GM12878 (cell line): ENCODE data around the gene FJX1. TPM values are rescaled to one million over a fixed set of nuclear protein-coding genes. Genes with fewer than 3 reads are reported as not detected.

Experiments
- ATAC-seq: fragments of 200-7000 bp; cut with Tn5 transposase; 3 replicates; pipeline ENCODE4 v1.9.1; 2020; ENCODE audit warnings: mild to moderate bottlenecking, moderate library complexity
- BruUV-seq: library from RNA; stranded (reverse); fragments of 400-500 nt; replicated peaks from 2 replicates; lab custom pipeline; 2021; lab: Mats Ljungman, UMichigan
- CTCF ChIA-PET: fragments of 300-600 bp; sonication (Branson Sonifier 250); formaldehyde crosslinking; extraction: SDS; loops from one replicate; lab custom pipeline; 2021; ENCODE audit warnings: inconsistent platforms; lab: Yijun Ruan, JAX
- POLR2A ChIA-PET: fragments of 350-600 bp; formaldehyde crosslinking; extraction: SDS; loops from one replicate; lab custom pipeline; 2021; ENCODE audit warnings: inconsistent platforms; lab: Charles Lee
- RAD21 ChIA-PET: fragments of 300-600 bp; sonication (Branson Sonifier 250); formaldehyde crosslinking; loops from one replicate; lab custom pipeline; 2023; ENCODE audit warnings: antibody characterized with exemption; ENCODE audit not compliant: unreplicated experiment; lab: Charles Lee
- SMC1A ChIA-PET: fragments of 300-600 bp; sonication (Branson Sonifier 250); formaldehyde crosslinking; loops from one replicate; lab custom pipeline; 2023; ENCODE audit not compliant: unreplicated experiment, uncharacterized antibody; lab: Charles Lee
- DNase-seq: peaks from one replicate; pipeline ENCODE4 v3.0.0-alpha.2; 2011; ENCODE audit warnings: low read depth, low spot score
- FAIRE-seq: peaks from 3 replicates; lab custom pipeline; 2011; peaks lifted over from hg19 to GRCh38; lab: Jason Lieb, UNC
- H2AFZ ChIP-seq: 2 replicates; pipeline ENCODE4 v1.6.0; 2011; ENCODE audit warnings: low read depth, low read length, control low read depth; ENCODE audit not compliant: control insufficient read depth
- H3K27ac ChIP-seq: 2 replicates; pipeline ENCODE4 v1.5.1; 2011; ENCODE audit warnings: control low read depth; ENCODE audit not compliant: control insufficient read depth, insufficient read depth
- H3K27me3 ChIP-seq, 2 experiments: replicated peaks in 1 of 2; 2 replicates each; pipeline versions ENCODE4 v1.6.0 to v1.6.1; 2011; ENCODE audit warnings: low read length in 1 of 2; ENCODE audit not compliant: control insufficient read depth in 2 of 2, insufficient read depth in 2 of 2
- H3K36me3 ChIP-seq, 2 experiments: 2 replicates each; pipeline ENCODE4 v1.5.1; 2011; ENCODE audit warnings: low read length in 1 of 2; ENCODE audit not compliant: control insufficient read depth in 2 of 2, insufficient read depth in 2 of 2
- H3K4me1 ChIP-seq: 2 replicates; pipeline ENCODE4 v1.6.1; 2011; ENCODE audit warnings: mild to moderate bottlenecking, low read length, moderate library complexity, mixed read lengths; ENCODE audit not compliant: control insufficient read depth, insufficient read depth
- H3K4me2 ChIP-seq: 2 replicates; pipeline ENCODE4 v1.6.0; 2011; ENCODE audit warnings: control low read depth; ENCODE audit not compliant: control insufficient read depth, insufficient read depth
- H3K4me3 ChIP-seq: fragments of 200-600 bp; sonication (generic); 2 replicates; pipeline ENCODE4 v1.5.1; 2016
- H3K79me2 ChIP-seq: 2 replicates; pipeline ENCODE4 v1.6.0; 2011; ENCODE audit warnings: low read length; ENCODE audit not compliant: control insufficient read depth, insufficient read depth
- H3K9ac ChIP-seq: 2 replicates; pipeline ENCODE4 v1.8.0; 2011; ENCODE audit warnings: low read length, control low read depth, mixed read lengths; ENCODE audit not compliant: control insufficient read depth, insufficient read depth
- H3K9me3 ChIP-seq: replicated peaks from 3 replicates; pipeline ENCODE4 v1.5.1; 2011; ENCODE audit warnings: mild to moderate bottlenecking, low read length; ENCODE audit not compliant: control insufficient read depth, insufficient read depth
- H4K20me1 ChIP-seq: 2 replicates; pipeline ENCODE4 v1.6.0; 2011; ENCODE audit not compliant: control insufficient read depth, insufficient read depth
- FOXM1 ChIP-seq: IDR thresholded peaks from 2 replicates; pipeline ENCODE4 v1.6.1; 2012; ENCODE audit warnings: low read depth, mild to moderate bottlenecking, inconsistent platforms, low read length, moderate library complexity
- HDAC6 ChIP-seq: fragments of 200-600 bp; sonication (generic); IDR thresholded peaks from one replicate; pipeline ENCODE4 v1.8.0; 2017; ENCODE audit warnings: antibody characterized with exemption; ENCODE audit not compliant: unreplicated experiment
- IKZF1 ChIP-seq: fragments of 450-650 bp; conservative IDR thresholded peaks from 2 replicates; pipeline ENCODE4 v1.6.1; 2017; ENCODE audit warnings: antibody characterized with exemption, mild to moderate bottlenecking
- KAT2A ChIP-seq: conservative IDR thresholded peaks from 2 replicates; pipeline ENCODE4 v1.6.1; 2011; ENCODE audit warnings: low read depth, low read length; ENCODE audit not compliant: control insufficient read depth
- NFXL1 ChIP-seq: fragments of 450-650 bp; IDR thresholded peaks from 2 replicates; pipeline ENCODE4 v1.6.1; 2017; ENCODE audit warnings: antibody characterized with exemption, mild to moderate bottlenecking, borderline replicate concordance
- NR2C1 ChIP-seq: fragments of 450-650 bp; IDR thresholded peaks from 2 replicates; pipeline ENCODE4 v1.6.1; 2017; ENCODE audit warnings: antibody characterized with exemption, mild to moderate bottlenecking, moderate library complexity
- PAX5 ChIP-seq: IDR thresholded peaks from 2 replicates; pipeline ENCODE4 v1.6.1; 2011; ENCODE audit warnings: low read depth, low read length, borderline replicate concordance
- RELB ChIP-seq: fragments of 450-650 bp; IDR thresholded peaks from 2 replicates; pipeline ENCODE4 v1.6.1; 2017; ENCODE audit warnings: low read depth, mild to moderate bottlenecking, moderate library complexity
- SMC3 ChIP-seq: IDR thresholded peaks from 2 replicates; pipeline ENCODE4 v1.6.1; 2011; ENCODE audit warnings: low read length, improper control_type of control experiment, borderline replicate concordance
- STAT1 ChIP-seq: fragments of 450-650 bp; conservative IDR thresholded peaks from 2 replicates; pipeline ENCODE4 v1.6.1; 2014; ENCODE audit warnings: antibody characterized with exemption, mild to moderate bottlenecking
- WGBS: methylation state at CpG from one replicate; pipeline ENCODE4 v1.1.6; 2016; ENCODE audit warnings: low lambda C conversion rate; ENCODE audit not compliant: insufficient replicate concordance, insufficient coverage; ENCODE audit errors: missing lambda C conversion rate; 5-methylcytosine and 5-hydroxymethylcytosine counted together
- in situ Hi-C: fragments of 300-500 bp; cut with MboI; formaldehyde crosslinking; loops from 9 replicates; pipeline ENCODE4 v1.14.3; 2018; ENCODE audit warnings: mixed read lengths
- intact Hi-C: fragments of 100-400 bp; cut with micrococcal nuclease; formaldehyde crosslinking; loops from one replicate; pipeline ENCODE4 v1.14.2; 2022; ENCODE audit not compliant: unreplicated experiment
- polyA plus RNA-seq, 11 experiments: library from polyadenylated mRNA; depleted of rRNA in 4 of 11; unstranded in 6 of 11; stranded (reverse) in 5 of 11; fragments of >200 nt; fragmentation: Nextera tagmentation in 4 of 11; fragmentation: Illumina TruSeq in 1 of 11; extraction: Ambion mirVana in 4 of 11; extraction: Trizol in 1 of 11; gene quantifications; 1 replicate in 1 of 11; 2 replicates in 10 of 11; pipeline versions ENCODE4 v1.2.1 to v1.2.3, GENCODE V29; 2011 to 2016; ENCODE audit warnings: inconsistent platforms in 2 of 11, missing spikeins in 2 of 11, low read depth in 1 of 11
- total RNA-seq, 4 experiments: library from RNA; depleted of rRNA in 3 of 4; stranded (reverse); fragments of >200 nt in 3 of 4; fragmentation: Illumina TruSeq in 1 of 4; extraction: Trizol in 1 of 4; gene quantifications; 2 replicates each; pipeline versions ENCODE4 v1.2.1 to v1.2.3, GENCODE V29; 2013 to 2021
- TF ChIP-seq, protein P1 (sequence below): fragments of 450-650 bp; IDR thresholded peaks from 2 replicates; pipeline ENCODE4 v1.6.1; 2016; ENCODE audit warnings: mild to moderate bottlenecking, moderate library complexity, borderline replicate concordance
- TF ChIP-seq, protein P2 (sequence below): fragments of 450-650 bp; IDR thresholded peaks from 2 replicates; pipeline ENCODE4 v1.6.1; 2018; ENCODE audit warnings: borderline replicate concordance, mild to moderate bottlenecking; ENCODE audit not compliant: partially characterized antibody
- TF ChIP-seq, protein P3 (sequence below), 3 experiments: IDR thresholded peaks in 2 of 3; conservative IDR thresholded peaks in 1 of 3; 2 replicates each; pipeline ENCODE4 v1.5.1; 2011; ENCODE audit warnings: low read depth in 3 of 3, low read length in 3 of 3, mild to moderate bottlenecking in 3 of 3, control low read depth in 2 of 3, moderate library complexity in 2 of 3, inconsistent platforms in 1 of 3, mixed read lengths in 1 of 3; ENCODE audit not compliant: control insufficient read depth in 2 of 3, insufficient read depth in 1 of 3; ENCODE audit errors: extremely low read depth in 1 of 3

Gene FJX1
- total and polyA plus RNA-seq, 10 of the 15 experiments (the other 5 are each of a cell fraction or from before 2014, with no cell fraction given) = 1.7 to 26.1 (median 10.0) TPM

DNA sequence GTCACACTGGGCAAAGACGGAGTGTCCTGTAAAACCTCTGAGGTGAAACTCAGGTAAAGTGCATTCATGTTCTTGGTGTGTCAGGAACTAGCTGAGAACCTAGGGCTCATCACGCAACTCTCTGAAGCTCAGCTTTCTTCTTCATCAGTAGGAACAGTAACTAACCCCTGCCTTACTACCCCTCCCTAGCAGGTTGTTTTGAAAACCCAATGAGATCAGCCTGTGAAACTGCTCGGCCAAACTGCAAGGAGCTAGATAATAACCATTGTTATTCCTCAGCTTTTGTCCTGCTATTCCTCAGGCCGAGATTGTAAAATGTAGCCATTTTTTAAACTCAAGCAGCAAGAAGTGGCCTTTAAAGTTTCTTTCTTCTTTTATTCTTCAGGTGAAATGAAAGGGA is 9.8 kb upstream of the FJX1 start:
- no TSS peak for BruUV-seq
- Histone ChIP-seq H3K36me3 (no peaks in the 10 kb centered on the region), H3K4me3 (no peak overlapping the region), H3K79me2 (no peaks in the 10 kb centered on the region), H3K4me2 (no peak overlapping the region), H3K9ac (no peak overlapping the region), H3K27me3 (no peaks in the 10 kb centered on the region), H3K4me1 (no peaks in the 10 kb centered on the region), H3K9me3 (no peaks in the 10 kb centered on the region), H4K20me1 (no peaks in the 10 kb centered on the region), H2AFZ (no peak overlapping the region), H3K27ac (no peak overlapping the region)
- in situ Hi-C loops = no loop called here
- ChIA-PET RAD21 (no interaction called here), SMC1A (interaction anchor here (3.0 kb wide), 1 partner anchor 213 kb away, joined by 11 read pairs; no protein-coding TSS in a partner anchor), POLR2A (no interaction called here), CTCF (interaction anchor here (1.1 to 2.3 kb wide), 3 partner anchors 10 to 658 kb away, joined by 3 to 10 read pairs (median 4); no protein-coding TSS in a partner anchor)
- FAIRE-seq = no peak
- 50% methylated on average over 4 of the region's 4 CpGs for WGBS
- ATAC-seq = no peak
- intact Hi-C loops = no loop called here
- DNase-seq = no peak
- no peak for TF ChIP-seq NR2C1
- TF ChIP-seq IKZF1 = no peak
- no peak for TF ChIP-seq SMC3
- no peak for TF ChIP-seq NFXL1
- no peak for TF ChIP-seq PAX5
- TF ChIP-seq, protein P1, sequence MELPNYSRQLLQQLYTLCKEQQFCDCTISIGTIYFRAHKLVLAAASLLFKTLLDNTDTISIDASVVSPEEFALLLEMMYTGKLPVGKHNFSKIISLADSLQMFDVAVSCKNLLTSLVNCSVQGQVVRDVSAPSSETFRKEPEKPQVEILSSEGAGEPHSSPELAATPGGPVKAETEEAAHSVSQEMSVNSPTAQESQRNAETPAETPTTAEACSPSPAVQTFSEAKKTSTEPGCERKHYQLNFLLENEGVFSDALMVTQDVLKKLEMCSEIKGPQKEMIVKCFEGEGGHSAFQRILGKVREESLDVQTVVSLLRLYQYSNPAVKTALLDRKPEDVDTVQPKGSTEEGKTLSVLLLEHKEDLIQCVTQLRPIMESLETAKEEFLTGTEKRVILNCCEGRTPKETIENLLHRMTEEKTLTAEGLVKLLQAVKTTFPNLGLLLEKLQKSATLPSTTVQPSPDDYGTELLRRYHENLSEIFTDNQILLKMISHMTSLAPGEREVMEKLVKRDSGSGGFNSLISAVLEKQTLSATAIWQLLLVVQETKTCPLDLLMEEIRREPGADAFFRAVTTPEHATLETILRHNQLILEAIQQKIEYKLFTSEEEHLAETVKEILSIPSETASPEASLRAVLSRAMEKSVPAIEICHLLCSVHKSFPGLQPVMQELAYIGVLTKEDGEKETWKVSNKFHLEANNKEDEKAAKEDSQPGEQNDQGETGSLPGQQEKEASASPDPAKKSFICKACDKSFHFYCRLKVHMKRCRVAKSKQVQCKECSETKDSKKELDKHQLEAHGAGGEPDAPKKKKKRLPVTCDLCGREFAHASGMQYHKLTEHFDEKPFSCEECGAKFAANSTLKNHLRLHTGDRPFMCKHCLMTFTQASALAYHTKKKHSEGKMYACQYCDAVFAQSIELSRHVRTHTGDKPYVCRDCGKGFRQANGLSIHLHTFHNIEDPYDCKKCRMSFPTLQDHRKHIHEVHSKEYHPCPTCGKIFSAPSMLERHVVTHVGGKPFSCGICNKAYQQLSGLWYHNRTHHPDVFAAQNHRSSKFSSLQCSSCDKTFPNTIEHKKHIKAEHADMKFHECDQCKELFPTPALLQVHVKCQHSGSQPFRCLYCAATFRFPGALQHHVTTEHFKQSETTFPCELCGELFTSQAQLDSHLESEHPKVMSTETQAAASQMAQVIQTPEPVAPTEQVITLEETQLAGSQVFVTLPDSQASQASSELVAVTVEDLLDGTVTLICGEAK = no peak
- TF ChIP-seq, protein P2, sequence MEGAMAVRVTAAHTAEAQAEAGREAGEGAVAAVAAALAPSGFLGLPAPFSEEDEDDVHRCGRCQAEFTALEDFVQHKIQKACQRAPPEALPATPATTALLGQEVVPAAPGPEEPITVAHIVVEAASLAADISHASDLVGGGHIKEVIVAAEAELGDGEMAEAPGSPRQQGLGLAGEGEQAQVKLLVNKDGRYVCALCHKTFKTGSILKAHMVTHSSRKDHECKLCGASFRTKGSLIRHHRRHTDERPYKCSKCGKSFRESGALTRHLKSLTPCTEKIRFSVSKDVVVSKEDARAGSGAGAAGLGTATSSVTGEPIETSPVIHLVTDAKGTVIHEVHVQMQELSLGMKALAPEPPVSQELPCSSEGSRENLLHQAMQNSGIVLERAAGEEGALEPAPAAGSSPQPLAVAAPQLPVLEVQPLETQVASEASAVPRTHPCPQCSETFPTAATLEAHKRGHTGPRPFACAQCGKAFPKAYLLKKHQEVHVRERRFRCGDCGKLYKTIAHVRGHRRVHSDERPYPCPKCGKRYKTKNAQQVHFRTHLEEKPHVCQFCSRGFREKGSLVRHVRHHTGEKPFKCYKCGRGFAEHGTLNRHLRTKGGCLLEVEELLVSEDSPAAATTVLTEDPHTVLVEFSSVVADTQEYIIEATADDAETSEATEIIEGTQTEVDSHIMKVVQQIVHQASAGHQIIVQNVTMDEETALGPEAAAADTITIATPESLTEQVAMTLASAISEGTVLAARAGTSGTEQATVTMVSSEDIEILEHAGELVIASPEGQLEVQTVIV = no peak
- no peak for TF ChIP-seq KAT2A
- no peak for TF ChIP-seq HDAC6
- no peak for TF ChIP-seq STAT1
- no peak for TF ChIP-seq RELB
- no peak for TF ChIP-seq FOXM1
- TF ChIP-seq, protein P3, sequence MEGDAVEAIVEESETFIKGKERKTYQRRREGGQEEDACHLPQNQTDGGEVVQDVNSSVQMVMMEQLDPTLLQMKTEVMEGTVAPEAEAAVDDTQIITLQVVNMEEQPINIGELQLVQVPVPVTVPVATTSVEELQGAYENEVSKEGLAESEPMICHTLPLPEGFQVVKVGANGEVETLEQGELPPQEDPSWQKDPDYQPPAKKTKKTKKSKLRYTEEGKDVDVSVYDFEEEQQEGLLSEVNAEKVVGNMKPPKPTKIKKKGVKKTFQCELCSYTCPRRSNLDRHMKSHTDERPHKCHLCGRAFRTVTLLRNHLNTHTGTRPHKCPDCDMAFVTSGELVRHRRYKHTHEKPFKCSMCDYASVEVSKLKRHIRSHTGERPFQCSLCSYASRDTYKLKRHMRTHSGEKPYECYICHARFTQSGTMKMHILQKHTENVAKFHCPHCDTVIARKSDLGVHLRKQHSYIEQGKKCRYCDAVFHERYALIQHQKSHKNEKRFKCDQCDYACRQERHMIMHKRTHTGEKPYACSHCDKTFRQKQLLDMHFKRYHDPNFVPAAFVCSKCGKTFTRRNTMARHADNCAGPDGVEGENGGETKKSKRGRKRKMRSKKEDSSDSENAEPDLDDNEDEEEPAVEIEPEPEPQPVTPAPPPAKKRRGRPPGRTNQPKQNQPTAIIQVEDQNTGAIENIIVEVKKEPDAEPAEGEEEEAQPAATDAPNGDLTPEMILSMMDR (IDR thresholded peaks at IDR 0.05 in 2 of 3, conservative IDR thresholded peaks at IDR 0.05 in 1 of 3; ENCODE audit: control insufficient read depth in 2 of 3, extremely low read depth in 1 of 3, insufficient read depth in 1 of 3, low read depth in 3 of 3, low read length in 3 of 3) = no peak
